ENCODE results near the gene CELF2.

The CELF2 gene

GRCh38 chr10:11034762-11035161 is 17.1 kb downstream of the CELF2 start:
- H3K9ac ChIP-seq (ENCODE audit: low read length): no peak overlapping the region
- no peak overlapping the region for H3K27ac ChIP-seq (ENCODE audit: low read length)
- peaks cover 24% of the 10 kb centered on the region for H3K4me1 ChIP-seq (ENCODE audit: control insufficient read depth, low read depth, low read length)

GRCh38 chr10:11035301-11035991 is 17.8 kb downstream of the CELF2 start:
- Histone ChIP-seq H3K27ac (ENCODE audit: low read length) (peak overlapping the region; percentile 58), H3K36me3 (ENCODE audit: control insufficient read depth, low read depth, low read length) (no peaks in the 10 kb centered on the region), H3K4me3 (ENCODE audit: low read length) (no peak overlapping the region), H3K27me3 (ENCODE audit: control insufficient read depth, insufficient read depth, low read length) (no peaks in the 10 kb centered on the region), H3K4me1 (ENCODE audit: control insufficient read depth, low read depth, low read length) (peaks cover 24% of the 10 kb centered on the region), H3K9me3 (ENCODE audit: control insufficient read depth, low read depth, low read length) (no peaks in the 10 kb centered on the region), H3K9ac (ENCODE audit: low read length) (peak overlapping the region; percentile 2)

More at GRCh38 chr10:11034762-11035161, 17.1 kb downstream of the CELF2 start:
- no peak overlapping the region for H3K4me3 ChIP-seq (ENCODE audit: low read length)
- no peaks in the 10 kb centered on the region for H3K27me3 ChIP-seq (ENCODE audit: control insufficient read depth, insufficient read depth, low read length)
- no peaks in the 10 kb centered on the region for H3K36me3 ChIP-seq (ENCODE audit: control insufficient read depth, low read depth, low read length)
- H3K9me3 ChIP-seq (ENCODE audit: control insufficient read depth, low read depth, low read length): no peaks in the 10 kb centered on the region

- H3K27me3 ChIP-seq (ENCODE audit: control insufficient read depth, insufficient read depth, low read length): no peaks in the 10 kb centered on the region
- no peaks in the 10 kb centered on the region for H3K36me3 ChIP-seq (ENCODE audit: control insufficient read depth, low read depth, low read length)
- no peak overlapping the region for H3K27ac ChIP-seq (ENCODE audit: low read length)
- no peak overlapping the region for H3K9ac ChIP-seq (ENCODE audit: low read length)
- H3K4me1 ChIP-seq (ENCODE audit: control insufficient read depth, low read depth, low read length): peaks cover 24% of the 10 kb centered on the region
- H3K9me3 ChIP-seq (ENCODE audit: control insufficient read depth, low read depth, low read length): no peaks in the 10 kb centered on the region
- no peak overlapping the region for H3K4me3 ChIP-seq (ENCODE audit: low read length)
Measured at GRCh38 chr10:11036424-11037011, 18.8 kb downstream of the CELF2 start.

- H3K9me3 ChIP-seq (ENCODE audit: control insufficient read depth, low read depth, low read length): no peaks in the 10 kb centered on the region
- H3K27ac ChIP-seq (ENCODE audit: low read length): no peak overlapping the region
- H3K4me3 ChIP-seq (ENCODE audit: low read length): no peak overlapping the region
- H3K27me3 ChIP-seq (ENCODE audit: control insufficient read depth, insufficient read depth, low read length): no peaks in the 10 kb centered on the region
- peaks cover 24% of the 10 kb centered on the region for H3K4me1 ChIP-seq (ENCODE audit: control insufficient read depth, low read depth, low read length)
- no peaks in the 10 kb centered on the region for H3K36me3 ChIP-seq (ENCODE audit: control insufficient read depth, low read depth, low read length)
- no peak overlapping the region for H3K9ac ChIP-seq (ENCODE audit: low read length)
Measured at GRCh38 chr10:11037991-11038390, 20.3 kb downstream of the CELF2 start.

GRCh38 chr10:11042357-11042756 is 24.7 kb downstream of the CELF2 start:
- Histone ChIP-seq H3K27me3 (ENCODE audit: control insufficient read depth, insufficient read depth, low read length) (no peaks in the 10 kb centered on the region), H3K4me1 (ENCODE audit: control insufficient read depth, low read depth, low read length) (no peaks in the 10 kb centered on the region), H3K9me3 (ENCODE audit: control insufficient read depth, low read depth, low read length) (no peaks in the 10 kb centered on the region), H3K4me3 (ENCODE audit: low read length) (no peak overlapping the region), H3K9ac (ENCODE audit: low read length) (no peak overlapping the region), H3K27ac (ENCODE audit: low read length) (no peak overlapping the region), H3K36me3 (ENCODE audit: control insufficient read depth, low read depth, low read length) (no peaks in the 10 kb centered on the region)

- Histone ChIP-seq H3K9me3 (ENCODE audit: control insufficient read depth, low read depth, low read length) (no peaks in the 10 kb centered on the region), H3K9ac (ENCODE audit: low read length) (no peak overlapping the region), H3K4me1 (ENCODE audit: control insufficient read depth, low read depth, low read length) (no peaks in the 10 kb centered on the region), H3K4me3 (ENCODE audit: low read length) (no peak overlapping the region), H3K27ac (ENCODE audit: low read length) (no peak overlapping the region), H3K36me3 (ENCODE audit: control insufficient read depth, low read depth, low read length) (no peaks in the 10 kb centered on the region), H3K27me3 (ENCODE audit: control insufficient read depth, insufficient read depth, low read length) (no peaks in the 10 kb centered on the region)
Measured at GRCh38 chr10:11043039-11043438, 25.4 kb downstream of the CELF2 start.

- Histone ChIP-seq H3K36me3 (ENCODE audit: control insufficient read depth, low read depth, low read length) (no peaks in the 10 kb centered on the region), H3K4me3 (ENCODE audit: low read length) (no peak overlapping the region), H3K4me1 (ENCODE audit: control insufficient read depth, low read depth, low read length) (no peaks in the 10 kb centered on the region), H3K27ac (ENCODE audit: low read length) (no peak overlapping the region), H3K9ac (ENCODE audit: low read length) (no peak overlapping the region), H3K27me3 (ENCODE audit: control insufficient read depth, insufficient read depth, low read length) (no peaks in the 10 kb centered on the region), H3K9me3 (ENCODE audit: control insufficient read depth, low read depth, low read length) (no peaks in the 10 kb centered on the region)
Measured at GRCh38 chr10:11043446-11044127, 25.9 kb downstream of the CELF2 start.

GRCh38 chr10:11045487-11045886 is 27.8 kb downstream of the CELF2 start:
- H3K9me3 ChIP-seq (ENCODE audit: control insufficient read depth, low read depth, low read length): no peaks in the 10 kb centered on the region
- H3K4me1 ChIP-seq (ENCODE audit: control insufficient read depth, low read depth, low read length): peaks cover 4% of the 10 kb centered on the region
- no peak overlapping the region for H3K9ac ChIP-seq (ENCODE audit: low read length)
- H3K36me3 ChIP-seq (ENCODE audit: control insufficient read depth, low read depth, low read length): no peaks in the 10 kb centered on the region
- H3K27me3 ChIP-seq (ENCODE audit: control insufficient read depth, insufficient read depth, low read length): no peaks in the 10 kb centered on the region
- H3K27ac ChIP-seq (ENCODE audit: low read length): no peak overlapping the region
- no peak overlapping the region for H3K4me3 ChIP-seq (ENCODE audit: low read length)

- H3K36me3 ChIP-seq (ENCODE audit: control insufficient read depth, low read depth, low read length): no peaks in the 10 kb centered on the region
- no peaks in the 10 kb centered on the region for H3K9me3 ChIP-seq (ENCODE audit: control insufficient read depth, low read depth, low read length)
- H3K9ac ChIP-seq (ENCODE audit: low read length): no peak overlapping the region
Measured at GRCh38 chr10:11045995-11046775, 28.5 kb downstream of the CELF2 start.

GRCh38 chr10:11046776-11047160 is 29.1 kb downstream of the CELF2 start:
- H3K27me3 ChIP-seq (ENCODE audit: control insufficient read depth, insufficient read depth, low read length): no peaks in the 10 kb centered on the region
- H3K9me3 ChIP-seq (ENCODE audit: control insufficient read depth, low read depth, low read length): no peaks in the 10 kb centered on the region
- H3K27ac ChIP-seq (ENCODE audit: low read length): no peak overlapping the region
- H3K36me3 ChIP-seq (ENCODE audit: control insufficient read depth, low read depth, low read length): no peaks in the 10 kb centered on the region
- no peak overlapping the region for H3K4me3 ChIP-seq (ENCODE audit: low read length)
- H3K9ac ChIP-seq (ENCODE audit: low read length): no peak overlapping the region
- H3K4me1 ChIP-seq (ENCODE audit: control insufficient read depth, low read depth, low read length): peaks cover 4% of the 10 kb centered on the region

More at GRCh38 chr10:11045995-11046775, 28.5 kb downstream of the CELF2 start:
- no peak overlapping the region for H3K27ac ChIP-seq (ENCODE audit: low read length)
- H3K4me3 ChIP-seq (ENCODE audit: low read length): no peak overlapping the region
- H3K27me3 ChIP-seq (ENCODE audit: control insufficient read depth, insufficient read depth, low read length): no peaks in the 10 kb centered on the region
- peaks cover 4% of the 10 kb centered on the region for H3K4me1 ChIP-seq (ENCODE audit: control insufficient read depth, low read depth, low read length)

GRCh38 chr10:11048707-11049278 is 31.1 kb downstream of the CELF2 start:
- peaks cover 4% of the 10 kb centered on the region for H3K4me1 ChIP-seq (ENCODE audit: control insufficient read depth, low read depth, low read length)
- no peak overlapping the region for H3K4me3 ChIP-seq (ENCODE audit: low read length)
- no peak overlapping the region for H3K9ac ChIP-seq (ENCODE audit: low read length)
- no peak overlapping the region for H3K27ac ChIP-seq (ENCODE audit: low read length)
- H3K9me3 ChIP-seq (ENCODE audit: control insufficient read depth, low read depth, low read length): no peaks in the 10 kb centered on the region
- H3K36me3 ChIP-seq (ENCODE audit: control insufficient read depth, low read depth, low read length): no peaks in the 10 kb centered on the region
- no peaks in the 10 kb centered on the region for H3K27me3 ChIP-seq (ENCODE audit: control insufficient read depth, insufficient read depth, low read length)
